Kidney (tissue), 14 donors: ENCODE data around the gene HAP1. TPM values are rescaled to one million over a fixed set of nuclear protein-coding genes. Genes with fewer than 3 reads are reported as not detected.
"Not testable (repeated sequence)": the region's sequence is repeated elsewhere in the genome, so short reads cannot be mapped to it uniquely, and the experiment has no call there.

Experiments used
- DNase-seq, 5 donors: peaks; one replicate each; pipeline ENCODE4 v3.0.0-alpha.2; 2013 to 2020
- FAIRE-seq: peaks from 2 replicates; lab custom pipeline; 2012; peaks lifted over from hg19 to GRCh38; lab: Jason Lieb, UNC
- H3K27ac ChIP-seq, 2 donors: one replicate each; pipeline ENCODE4 v1.7.0; 2013; ENCODE audit warnings: low read depth in 2 of 2, low read length in 2 of 2, inconsistent platforms in 1 of 2
- H3K27me3 ChIP-seq: one replicate; pipeline ENCODE4 v1.7.1; 2013; ENCODE audit warnings: low read length, inconsistent platforms; ENCODE audit not compliant: control insufficient read depth, insufficient read depth
- H3K36me3 ChIP-seq, 3 donors: one replicate each; pipeline versions ENCODE4 v1.7.0 to v1.7.1; 2013; ENCODE audit warnings: low read length in 3 of 3, control low read depth in 1 of 3, inconsistent platforms in 1 of 3; ENCODE audit not compliant: insufficient read depth in 3 of 3, control insufficient read depth in 2 of 3
- H3K4me1 ChIP-seq, 3 donors: one replicate each; pipeline versions ENCODE4 v1.7.0 to v1.7.1; 2013; ENCODE audit warnings: low read length in 3 of 3, inconsistent platforms in 1 of 3, low read depth in 1 of 3; ENCODE audit not compliant: control insufficient read depth in 2 of 3, insufficient read depth in 2 of 3
- H3K4me3 ChIP-seq, 3 donors: one replicate each; pipeline versions ENCODE4 v1.7.0 to v1.8.1; 2013; ENCODE audit warnings: low read length in 3 of 3, control low read depth in 1 of 3, inconsistent platforms in 1 of 3
- H3K9ac ChIP-seq, 3 donors: one replicate each; pipeline versions ENCODE4 v1.7.0 to v1.7.1; 2013; ENCODE audit warnings: low read length in 3 of 3, control low read depth in 1 of 3, inconsistent platforms in 1 of 3
- H3K9me3 ChIP-seq, 3 donors: one replicate each; pipeline versions ENCODE4 v1.7.0 to v1.7.1; 2013; ENCODE audit warnings: low read length in 3 of 3, control low read depth in 1 of 3, inconsistent platforms in 1 of 3; ENCODE audit not compliant: control insufficient read depth in 2 of 3, insufficient read depth in 1 of 3
- CTCF ChIP-seq: IDR thresholded peaks from 3 replicates; pipeline ENCODE4 v1.5.1; 2012; ENCODE audit warnings: mild to moderate bottlenecking, moderate library complexity, borderline replicate concordance; ENCODE audit not compliant: insufficient read depth; ENCODE audit errors: extremely low read depth
- intact Hi-C: fragments of 100-400 bp; cut with DNase I; formaldehyde crosslinking; loops from one replicate; pipeline ENCODE4 v1.11.1; 2022
- polyA plus RNA-seq: library from polyadenylated mRNA; stranded (reverse); fragments of 350-450 nt; fragmentation: Illumina TruSeq; extraction: RNeasy Lipid Tissue Mini Kit (QIAGEN cat#74804); gene quantifications from one replicate; pipeline ENCODE4 v1.2.3, GENCODE V29; 2014; ENCODE audit warnings: low read depth, low replicate concordance; ENCODE audit not compliant: insufficient read depth
- total RNA-seq: library from RNA; stranded (reverse); fragmentation: NEBNext Ultra II Directional; extraction: Animal tissue kit (Norgen Biotek cat#: 25700); gene quantifications from one replicate; pipeline ENCODE4 v1.2.1, GENCODE V29; 2021
- donor health status: control.
- donor health status: control.
- donor health status: control.
- donor health status: control.
- donor health status: control.
- donor health status: DM: yes; HTN: yes; CAD: no.
- donor health status: Normal renal cell carcinoma (clear cell type).

The HAP1 gene
- total and polyA plus RNA-seq, 2 donors from 2014 or later, result 0.99 to 1.3 TPM

- no peaks in the 10 kb centered on the region for H3K27me3 ChIP-seq
- H3K27ac ChIP-seq, result no peak overlapping the region
- H3K4me1 ChIP-seq, result no peaks in the 10 kb centered on the region
- no peak for FAIRE-seq
- H3K36me3 ChIP-seq, result no peaks in the 10 kb centered on the region
- H3K9ac ChIP-seq, result no peak overlapping the region
- no peak overlapping the region for H3K4me3 ChIP-seq
- H3K9me3 ChIP-seq, result no peaks in the 10 kb centered on the region
- no peak for TF ChIP-seq CTCF
- no peak for DNase-seq
- intact Hi-C loops, result no loop called here
These were observed 26.4 kb downstream of the HAP1 start for GRCh38 chr17:41707803-41708669.

GRCh38 chr17:41705271-41705991, 29.0 kb downstream of the HAP1 start:
- no peaks in the 10 kb centered on the region for H3K36me3 ChIP-seq
- no peak overlapping the region for H3K9ac ChIP-seq
- TF ChIP-seq CTCF, result no peak
- DNase-seq, result no peak
- no peaks in the 10 kb centered on the region for H3K27me3 ChIP-seq
- no peaks in the 10 kb centered on the region for H3K4me1 ChIP-seq
- intact Hi-C loops, result no loop called here
- no peaks in the 10 kb centered on the region for H3K9me3 ChIP-seq
- no peak overlapping the region for H3K27ac ChIP-seq
- no peak overlapping the region for H3K4me3 ChIP-seq
- FAIRE-seq, result no peak

GRCh38 chr17:41702712-41703111, 31.7 kb downstream of the HAP1 start:
- no peak for TF ChIP-seq CTCF
- no peak overlapping the region for H3K27ac ChIP-seq
- H3K36me3 ChIP-seq, result no peaks in the 10 kb centered on the region
- FAIRE-seq, result no peak
- H3K27me3 ChIP-seq, result no peaks in the 10 kb centered on the region
- H3K9me3 ChIP-seq, result no peaks in the 10 kb centered on the region
- H3K9ac ChIP-seq, result no peak overlapping the region
- intact Hi-C loops, result no loop called here
- no peak overlapping the region for H3K4me3 ChIP-seq
- no peak for DNase-seq
- H3K4me1 ChIP-seq, result no peaks in the 10 kb centered on the region

- H3K36me3 ChIP-seq, FAIRE-seq, H3K4me3 ChIP-seq, H3K9ac ChIP-seq, H3K27me3 ChIP-seq, DNase-seq, H3K27ac ChIP-seq, intact Hi-C loops, H3K9me3 ChIP-seq, H3K4me1 ChIP-seq: not testable (repeated sequence)
These were observed 33.6 kb downstream of the HAP1 start for GRCh38 chr17:41700843-41701242.
